T-helper 22 cell (primary cell): ENCODE measurements around the gene LLGL2.
"Not testable (repeated sequence)": the region's sequence is repeated elsewhere in the genome, so short reads cannot be mapped to it uniquely, and the experiment has no call there.

ENCODE experiments used
- DNase-seq: peaks from one replicate; pipeline ENCODE4 v3.0.0-alpha.2; 2020; ENCODE audit warnings: low read depth

Gene LLGL2

GRCh38 chr17:75571197-75571884 is 45.8 kb downstream of the LLGL2 start:
- DNase-seq, result no peak

GRCh38 chr17:75571885-75572215 is 46.4 kb downstream of the LLGL2 start:
- DNase-seq, result no peak

GRCh38 chr17:75572713-75573539 is 47.4 kb downstream of the LLGL2 start:
- DNase-seq, result no peak

- DNase-seq, result no peak
Observed at GRCh38 chr17:75573540-75573957, 48.1 kb downstream of the LLGL2 start.

DNA sequence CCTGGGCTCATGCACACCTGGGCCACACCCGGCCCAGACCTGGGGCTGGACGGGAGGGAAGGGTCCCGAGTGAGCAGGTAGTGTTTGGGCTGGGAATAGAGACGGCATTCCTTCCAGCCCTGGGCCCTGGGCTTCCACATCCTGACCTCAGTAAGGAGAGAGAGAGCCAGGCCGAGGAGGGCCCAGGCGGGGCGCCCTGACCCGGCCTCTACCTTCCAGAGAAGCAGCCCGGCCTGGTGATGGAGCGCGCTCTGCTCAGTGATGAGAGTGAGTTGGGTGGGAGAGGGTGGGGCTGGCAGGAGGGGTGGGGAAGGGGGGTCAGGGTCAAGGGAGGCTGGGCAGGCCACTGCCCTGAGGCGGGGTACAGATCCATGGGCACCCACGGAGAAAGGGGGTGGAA is 48.5 kb downstream of the LLGL2 start:
- no peak for DNase-seq

DNA sequence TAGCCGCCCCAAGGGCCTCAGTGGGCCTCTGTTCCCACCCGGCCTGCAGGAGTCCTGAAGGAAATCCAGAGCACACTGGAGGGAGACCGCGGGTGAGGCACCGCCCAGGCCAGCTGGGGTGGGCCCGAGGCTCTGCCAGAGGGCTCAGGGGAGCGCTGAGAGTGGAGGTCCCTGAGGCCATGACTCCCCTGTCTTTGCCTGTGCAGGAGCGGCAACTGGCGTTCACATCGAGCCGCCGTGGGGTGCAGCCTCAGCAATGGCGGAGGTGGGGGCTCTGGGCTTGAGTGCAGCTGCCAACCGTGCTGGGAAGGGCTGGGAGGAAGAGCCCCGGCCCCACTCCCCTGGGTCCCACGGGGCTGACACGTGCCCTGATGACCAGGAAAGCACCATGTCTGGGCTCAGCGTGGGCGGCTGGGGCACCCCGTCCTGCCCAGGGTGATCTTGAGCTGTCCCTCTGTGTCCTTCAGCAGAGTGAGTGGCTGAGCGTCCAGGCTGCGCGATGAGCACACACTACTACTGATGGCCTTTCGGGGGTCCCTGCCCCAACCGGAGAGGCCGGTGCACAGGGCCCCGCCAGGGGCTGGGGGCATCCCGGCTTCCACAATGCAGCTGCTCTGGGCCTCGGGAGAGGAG is 49.0 kb downstream of the LLGL2 start:
- DNase-seq, result no peak

DNA sequence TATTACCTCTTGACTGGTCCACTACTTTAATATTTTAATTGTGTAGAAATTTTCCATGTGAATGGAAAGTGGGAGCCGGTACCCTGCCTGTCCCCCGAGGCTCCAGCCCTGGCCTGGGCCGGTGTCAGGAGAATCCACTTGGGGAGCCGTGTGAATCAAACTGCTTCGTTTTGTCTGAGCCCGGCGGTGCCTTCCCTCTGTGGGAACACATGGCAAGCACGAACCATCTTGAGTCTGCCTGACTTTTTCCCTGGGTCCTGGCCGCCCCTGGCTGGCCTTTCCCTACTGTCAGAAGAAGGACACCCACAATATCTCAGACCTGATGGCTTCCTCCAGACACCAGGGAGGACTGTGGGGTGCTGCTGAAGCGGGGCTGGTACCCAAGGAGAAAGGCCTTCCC is 49.7 kb downstream of the LLGL2 start:
- DNase-seq, result no peak

GRCh38 chr17:75575728-75576127 is 50.2 kb downstream of the LLGL2 start:
- no peak for DNase-seq

GRCh38 chr17:75576661-75577060 is 51.2 kb downstream of the LLGL2 start:
- DNase-seq, result no peak

DNA sequence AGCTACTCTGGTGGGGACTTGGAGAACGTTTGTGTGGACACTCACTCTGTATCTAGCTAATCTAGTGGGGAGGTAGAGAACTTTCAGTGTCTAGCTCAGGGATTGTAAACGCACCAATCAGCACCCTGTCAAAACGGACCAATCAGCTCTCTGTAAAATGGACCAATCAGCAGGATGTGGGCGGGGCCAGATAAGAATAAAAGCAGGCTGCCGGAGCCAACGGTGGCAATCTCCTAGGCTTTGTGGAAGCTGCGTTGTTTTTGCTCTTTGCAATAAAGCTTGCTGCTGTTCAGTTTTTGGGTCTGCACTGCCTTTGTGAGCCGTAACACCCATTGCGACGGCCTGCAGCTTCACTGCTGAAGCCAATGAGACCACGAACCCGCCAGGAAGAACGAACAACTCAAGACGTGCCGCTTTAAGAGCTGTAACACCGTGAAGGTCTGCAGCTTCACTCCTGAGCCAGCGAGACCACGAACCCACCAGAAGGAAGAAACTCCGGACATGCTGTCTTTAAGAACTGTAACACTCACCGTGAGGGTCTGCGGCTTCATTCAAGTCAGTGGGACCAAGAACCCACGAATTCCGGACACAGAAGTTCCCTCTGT is 55.7 kb downstream of the LLGL2 start:
- not testable (repeated sequence) for DNase-seq

GRCh38 chr17:75583197-75583596 is 57.7 kb downstream of the LLGL2 start:
- not testable (repeated sequence) for DNase-seq

DNA sequence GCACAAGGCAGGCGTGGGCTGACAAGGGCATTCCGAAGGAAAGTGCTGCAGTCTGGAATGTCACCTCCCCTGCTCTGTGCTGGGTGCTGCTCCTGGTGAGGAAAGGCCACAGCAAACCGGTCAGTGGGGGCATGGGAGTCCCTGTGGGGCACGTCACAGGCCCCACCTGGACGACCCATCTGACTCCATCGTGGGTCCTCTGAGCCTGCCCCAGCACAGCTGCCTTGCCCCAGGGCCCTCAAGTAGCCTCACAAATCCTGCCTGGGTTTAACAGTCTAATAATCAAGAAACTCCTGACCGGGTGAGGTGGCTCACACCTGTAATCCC is 59.3 kb downstream of the LLGL2 start:
- no peak for DNase-seq

DNA sequence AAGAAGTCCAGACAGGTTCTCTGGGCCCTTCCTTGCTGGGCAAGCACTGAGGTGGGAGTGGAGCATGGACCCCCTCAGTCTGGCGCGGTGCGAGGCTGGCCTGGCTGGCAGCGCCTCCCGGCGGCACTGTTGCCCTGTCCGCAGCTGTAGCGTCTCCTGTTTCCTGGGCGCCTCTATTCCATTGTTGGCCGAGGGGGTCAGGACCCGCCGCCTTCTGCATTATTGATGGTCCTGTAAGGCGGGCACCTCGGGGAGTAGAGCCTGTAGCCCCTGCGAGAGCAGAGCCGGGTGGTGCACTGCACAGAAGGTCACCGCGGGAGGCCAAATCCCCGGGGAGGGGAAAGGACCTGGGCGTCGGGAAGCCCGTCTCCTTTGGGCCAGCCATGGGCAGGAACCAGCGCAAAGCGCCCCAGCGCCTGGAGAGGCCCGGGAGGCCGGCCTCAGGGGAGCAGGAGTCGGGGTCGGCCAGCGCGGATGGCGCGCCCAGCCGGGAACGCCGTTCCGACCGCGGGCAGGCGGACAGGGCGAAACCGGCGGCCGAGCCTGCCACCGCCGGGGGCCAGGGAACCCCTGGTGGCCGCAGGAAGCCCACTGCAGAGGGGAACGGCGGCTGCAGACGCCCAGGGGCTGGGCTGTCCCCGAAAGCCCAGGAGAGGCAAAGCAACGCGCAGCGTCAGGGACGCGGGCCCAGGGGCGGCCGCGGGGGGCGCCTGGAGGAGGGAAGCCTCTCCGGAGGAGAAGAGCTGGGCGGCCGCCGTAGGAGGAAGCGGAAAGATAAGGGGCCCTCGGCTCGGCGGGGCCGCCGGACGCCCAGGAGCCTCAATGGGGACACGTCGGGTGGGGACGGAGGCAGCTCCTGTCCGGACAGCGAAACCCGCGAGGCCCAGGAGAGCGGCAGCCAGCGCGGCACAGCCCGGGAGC is 62.4 kb downstream of the LLGL2 start, which contains the start of gene MYO15B:
MYO15B (plus strand) TSS at position 126 of the 921 bp plus-strand sequence; CDS start at position 384, 258 bp downstream.
- DNase-seq, result no peak

GRCh38 chr17:75588596-75589011 is 63.1 kb downstream of the LLGL2 start:
- DNase-seq, result no peak

DNA sequence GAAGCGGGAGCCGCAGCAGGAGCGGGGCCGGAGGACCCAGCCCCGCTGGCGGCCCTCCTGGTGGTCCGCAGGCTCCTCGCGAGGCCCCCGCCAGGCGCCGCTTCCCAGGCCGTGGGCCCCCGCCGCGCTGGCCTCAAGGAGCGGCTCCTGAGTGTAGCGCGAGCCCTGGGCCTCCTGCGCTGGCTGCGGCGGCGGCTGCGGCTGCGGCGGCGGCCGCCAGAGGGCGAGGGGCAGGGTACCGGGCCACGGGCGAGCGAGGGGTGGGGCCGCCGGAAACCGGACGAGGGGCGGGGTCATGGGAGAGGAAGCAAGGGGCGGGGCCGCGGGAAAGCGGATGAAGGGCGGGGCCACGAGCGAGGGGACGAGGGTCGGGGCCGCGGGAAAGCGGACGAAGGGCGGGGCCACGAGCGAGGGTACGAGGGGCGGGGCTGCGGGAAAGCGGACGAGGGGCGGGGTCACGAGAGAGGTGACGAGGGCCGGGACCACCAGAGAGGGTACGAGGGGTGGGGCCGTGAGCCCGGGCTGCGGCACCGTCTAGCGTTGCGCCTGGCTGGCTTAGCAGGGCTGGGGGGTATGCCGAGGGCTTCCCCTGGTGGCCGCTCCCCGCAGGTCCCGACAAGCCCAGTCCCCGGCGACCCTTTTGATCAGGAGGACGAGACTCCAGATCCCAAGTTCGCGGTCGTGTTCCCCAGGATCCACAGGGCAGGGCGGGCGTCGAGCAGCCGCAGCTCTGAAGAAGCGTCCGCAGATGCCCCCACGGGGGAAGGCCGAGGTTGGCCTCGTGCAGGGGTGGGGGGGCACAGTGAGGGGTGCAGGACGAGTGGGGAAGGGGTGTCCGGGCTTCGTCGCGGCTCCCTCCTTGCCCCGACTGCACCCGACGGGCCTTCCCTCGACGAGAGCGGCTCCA is 63.8 kb downstream of the LLGL2 start:
- peak; percentile 86 for DNase-seq

GRCh38 chr17:75589919-75590303 is 64.4 kb downstream of the LLGL2 start:
- no peak for DNase-seq

DNA sequence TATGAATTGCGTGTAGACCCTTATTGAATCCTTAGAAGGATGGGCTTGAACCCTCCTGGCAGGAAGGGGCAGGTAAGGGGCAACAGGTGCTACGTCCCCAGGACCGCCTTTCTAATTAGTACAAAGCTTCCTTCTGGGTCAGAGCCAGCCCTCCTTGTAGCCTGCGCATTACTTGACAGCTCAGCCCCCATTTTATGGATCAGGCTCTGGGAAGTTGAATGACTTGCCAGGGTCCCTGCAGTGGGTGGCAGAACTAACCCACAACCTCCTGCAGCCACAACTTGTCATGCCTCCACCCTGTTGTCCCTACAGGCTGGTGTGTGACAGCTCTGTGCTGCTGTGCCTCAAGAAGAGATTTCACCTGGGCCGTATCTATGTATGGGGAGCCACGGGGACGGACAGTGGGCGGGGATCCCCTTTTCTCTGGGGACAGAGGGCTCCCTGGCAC is 64.8 kb downstream of the LLGL2 start:
- DNase-seq, result no peak

- no peak for DNase-seq
Observed at GRCh38 chr17:75590849-75591721, 65.6 kb downstream of the LLGL2 start.

- no peak for DNase-seq
Observed at GRCh38 chr17:75591722-75592302, 66.3 kb downstream of the LLGL2 start.
